ENCODE results near the gene RND3.

Gene RND3

DNA sequence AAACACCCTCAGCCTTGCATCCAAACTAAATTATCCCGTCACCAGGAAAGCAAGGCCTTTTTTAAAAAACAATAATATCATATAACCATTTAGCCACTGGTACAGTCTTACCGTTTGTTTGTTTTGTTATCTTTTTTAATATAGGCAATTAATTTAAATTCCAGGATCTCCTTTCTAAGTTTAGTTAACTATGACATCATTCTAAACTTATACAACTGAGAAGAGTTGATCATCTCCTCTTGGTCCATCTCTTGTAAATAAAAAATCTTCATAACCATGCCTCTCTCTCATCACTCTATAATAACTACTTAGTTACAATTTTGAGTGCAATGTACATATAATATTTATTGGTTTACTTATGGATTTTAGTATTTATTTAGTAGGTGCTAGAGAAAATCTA lies 46.2 kb downstream of the RND3 start:
- no peak for DNase-seq (ENCODE audit: low spot score)

DNA sequence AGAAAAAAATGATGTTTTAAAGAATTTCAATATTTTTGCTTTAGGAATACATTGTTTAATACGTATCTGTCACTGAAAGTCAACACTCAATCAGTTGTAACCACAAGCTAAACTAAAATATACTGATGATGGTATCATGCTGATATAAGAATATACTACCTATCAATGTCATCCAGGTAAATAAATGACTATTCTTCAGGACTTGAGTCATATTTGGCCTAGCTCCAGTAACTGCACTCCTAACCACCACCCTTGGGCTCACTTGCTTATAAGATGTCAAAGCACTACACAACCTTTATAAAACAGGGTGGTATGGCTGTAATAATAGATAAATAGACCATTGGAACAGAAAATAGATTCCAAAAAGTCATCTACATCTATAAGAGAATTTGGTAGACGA lies 48.8 kb downstream of the RND3 start:
- no peak for DNase-seq (ENCODE audit: low spot score)

DNA sequence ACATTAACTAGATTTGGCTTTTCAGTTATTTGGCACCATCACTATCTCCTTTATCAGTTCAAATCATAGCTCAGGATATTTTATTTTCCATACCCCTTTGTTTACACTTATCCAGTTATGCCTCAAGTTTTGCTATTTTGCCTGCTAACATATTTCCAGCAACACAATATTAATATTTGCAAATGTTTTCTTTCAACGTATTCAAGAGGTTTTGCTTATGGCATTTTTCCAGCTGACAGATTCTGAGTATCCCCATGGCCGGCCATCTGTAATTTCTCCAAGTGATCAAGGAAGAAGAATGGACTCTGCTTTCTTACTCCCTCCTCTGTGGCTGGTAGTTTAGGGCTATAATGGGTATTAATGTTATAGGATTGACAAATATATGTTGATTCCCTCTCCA lies 49.4 kb downstream of the RND3 start:
- DNase-seq (ENCODE audit: low spot score) = no peak

DNA sequence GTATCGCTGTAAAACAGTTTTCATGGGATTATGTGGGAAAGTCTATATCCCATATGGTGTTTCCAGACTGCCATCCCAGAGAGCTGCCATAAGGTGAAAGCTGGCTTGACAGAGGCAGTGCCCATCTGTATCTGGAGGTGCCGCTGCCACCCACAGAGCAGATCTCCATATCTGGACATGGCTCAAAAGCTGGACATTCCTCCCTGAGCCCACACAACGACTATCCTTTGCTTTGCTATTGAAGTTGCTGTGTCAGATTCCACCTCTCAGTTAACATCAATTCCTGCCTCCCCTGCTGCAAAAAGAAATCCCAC lies 55.2 kb downstream of the RND3 start:
- no peak for DNase-seq (ENCODE audit: low spot score)

DNA sequence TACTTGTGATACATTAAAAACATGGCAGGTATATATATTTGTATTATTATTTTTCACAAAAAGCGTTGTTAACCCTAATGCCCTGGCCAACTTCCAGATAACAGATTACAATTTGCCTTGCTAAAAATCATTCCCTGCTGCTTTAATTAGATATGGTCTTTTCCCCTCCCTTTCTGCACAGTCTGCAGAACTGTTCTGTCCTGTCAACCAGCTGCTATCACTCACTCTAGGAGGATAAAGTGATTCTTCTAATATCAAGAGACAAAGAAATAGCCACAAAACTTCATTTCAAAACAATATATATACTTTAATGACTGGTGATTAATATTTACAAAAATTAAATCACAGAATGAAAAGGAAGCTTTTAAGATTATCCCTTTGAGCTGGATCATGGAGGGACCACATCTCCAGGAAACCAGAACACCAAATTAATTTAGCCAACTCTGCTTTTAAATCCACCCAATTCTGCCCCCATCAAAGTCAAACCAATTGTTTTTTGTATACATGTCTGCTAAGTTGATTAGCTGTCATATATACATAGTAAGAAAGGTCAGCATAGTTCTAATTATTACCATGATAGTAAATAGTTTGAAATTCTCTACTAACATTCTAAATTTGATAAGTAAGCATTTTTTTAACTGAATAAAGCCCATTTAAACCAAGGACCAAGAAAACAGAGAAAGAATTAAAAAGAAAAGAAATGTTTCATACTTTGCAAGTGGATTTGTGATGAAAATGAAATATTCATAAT lies 55.7 kb downstream of the RND3 start:
- no peak for DNase-seq (ENCODE audit: low spot score)

DNA sequence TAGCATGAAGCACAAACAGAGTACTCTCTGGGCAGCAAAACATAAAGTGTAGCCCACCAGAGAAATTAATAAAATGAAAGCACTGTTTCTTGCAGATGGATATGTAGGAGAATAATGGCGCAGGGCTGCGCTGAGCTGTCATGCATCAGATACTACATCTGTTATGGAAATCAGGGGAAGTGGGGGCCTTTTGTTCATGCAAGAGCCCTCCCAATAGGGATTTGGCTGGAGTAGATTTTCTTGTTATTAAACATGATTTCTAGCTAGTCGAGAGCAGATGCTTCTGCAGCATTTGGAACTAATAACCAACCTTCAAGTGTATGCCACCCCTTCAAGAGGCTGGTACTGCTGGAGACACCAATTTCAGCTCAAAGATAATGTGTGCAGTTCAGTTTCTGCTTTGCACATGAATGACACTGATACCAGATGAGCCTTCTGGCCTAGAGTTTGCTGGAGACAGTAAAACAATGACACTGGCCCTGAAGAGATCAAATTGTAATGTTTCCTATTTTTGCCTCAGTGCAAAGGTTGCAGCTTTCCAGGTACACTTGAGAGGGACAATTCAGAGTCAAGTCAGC lies 58.0 kb downstream of the RND3 start:
- DNase-seq (ENCODE audit: low spot score) = no peak

DNA sequence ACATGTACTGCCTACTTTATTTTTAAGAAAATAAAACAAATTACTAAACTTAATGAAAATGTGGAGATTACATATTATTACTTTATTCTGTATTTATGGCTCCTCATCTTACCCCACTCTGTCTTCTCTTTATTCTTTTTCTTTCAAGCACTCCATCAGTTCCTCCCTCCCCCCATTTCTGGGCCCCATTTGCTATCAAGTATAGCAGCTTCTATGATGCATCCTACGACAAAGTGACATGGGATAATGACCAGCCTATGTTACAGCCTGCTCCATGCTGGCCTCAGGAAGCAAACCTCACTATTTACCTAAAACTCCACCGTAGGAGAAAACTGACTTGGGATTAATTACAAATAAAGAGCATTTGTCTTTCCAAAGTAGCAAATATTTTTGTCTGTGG lies 58.8 kb downstream of the RND3 start:
- DNase-seq (ENCODE audit: low spot score) = no peak

DNA sequence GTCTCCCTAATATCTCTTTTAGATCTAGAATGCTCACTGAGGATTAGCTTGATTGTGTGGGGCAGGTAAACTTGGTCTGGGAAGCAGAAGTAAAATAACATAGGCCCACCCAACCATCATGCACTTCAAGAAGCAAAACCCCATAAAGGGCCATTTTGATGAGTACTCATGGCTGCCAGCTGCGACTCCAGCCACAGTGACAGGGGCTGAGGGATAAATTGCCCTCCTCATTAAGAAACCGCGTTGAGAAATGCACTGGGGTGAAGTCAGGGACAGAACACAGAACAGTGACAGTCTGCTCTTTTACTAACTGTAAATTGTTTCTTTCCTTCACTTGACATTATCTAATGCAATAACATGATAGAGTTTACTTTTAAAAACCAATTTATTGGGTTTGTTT lies 60.2 kb downstream of the RND3 start:
- DNase-seq (ENCODE audit: low spot score) = no peak

DNA sequence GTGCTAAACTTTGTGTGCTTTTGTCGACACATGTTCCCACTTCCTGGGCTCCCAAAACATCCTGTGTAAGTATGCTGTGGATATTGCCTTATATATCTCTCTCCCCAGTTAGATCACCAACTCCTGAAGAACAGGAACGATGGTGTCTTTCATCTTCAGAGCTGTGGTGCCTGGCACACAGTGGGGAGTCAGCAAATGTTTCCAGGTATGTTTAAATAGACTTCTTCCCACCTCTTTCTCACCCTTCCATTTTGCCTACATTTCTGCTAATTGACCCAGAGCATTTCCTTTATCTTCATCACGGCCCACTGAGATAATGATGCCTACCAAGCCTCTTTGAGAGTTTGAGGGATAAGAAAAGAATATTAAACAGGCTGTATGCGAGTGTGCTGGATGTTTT lies 60.7 kb downstream of the RND3 start:
- DNase-seq (ENCODE audit: low spot score) = no peak

DNA sequence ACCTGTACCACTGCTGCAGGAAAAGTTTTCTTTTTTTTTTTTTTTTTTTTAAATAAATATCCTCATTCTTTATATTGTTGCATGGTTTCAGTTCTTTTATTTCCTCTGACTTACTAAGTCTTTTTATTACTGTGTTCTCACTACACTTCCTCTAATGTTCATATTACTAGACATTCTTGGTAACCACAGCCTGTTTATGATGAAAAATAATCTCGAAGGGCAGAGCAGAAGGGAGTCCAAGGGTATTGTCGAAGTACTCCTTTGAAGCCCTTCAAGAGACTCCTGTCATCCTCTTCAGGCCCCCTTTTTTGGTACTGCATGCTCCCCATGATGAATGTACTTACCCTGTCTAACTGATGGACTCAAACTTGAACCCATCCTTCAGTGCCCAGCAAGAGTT lies 61.2 kb downstream of the RND3 start:
- DNase-seq (ENCODE audit: low spot score) = no peak

DNA sequence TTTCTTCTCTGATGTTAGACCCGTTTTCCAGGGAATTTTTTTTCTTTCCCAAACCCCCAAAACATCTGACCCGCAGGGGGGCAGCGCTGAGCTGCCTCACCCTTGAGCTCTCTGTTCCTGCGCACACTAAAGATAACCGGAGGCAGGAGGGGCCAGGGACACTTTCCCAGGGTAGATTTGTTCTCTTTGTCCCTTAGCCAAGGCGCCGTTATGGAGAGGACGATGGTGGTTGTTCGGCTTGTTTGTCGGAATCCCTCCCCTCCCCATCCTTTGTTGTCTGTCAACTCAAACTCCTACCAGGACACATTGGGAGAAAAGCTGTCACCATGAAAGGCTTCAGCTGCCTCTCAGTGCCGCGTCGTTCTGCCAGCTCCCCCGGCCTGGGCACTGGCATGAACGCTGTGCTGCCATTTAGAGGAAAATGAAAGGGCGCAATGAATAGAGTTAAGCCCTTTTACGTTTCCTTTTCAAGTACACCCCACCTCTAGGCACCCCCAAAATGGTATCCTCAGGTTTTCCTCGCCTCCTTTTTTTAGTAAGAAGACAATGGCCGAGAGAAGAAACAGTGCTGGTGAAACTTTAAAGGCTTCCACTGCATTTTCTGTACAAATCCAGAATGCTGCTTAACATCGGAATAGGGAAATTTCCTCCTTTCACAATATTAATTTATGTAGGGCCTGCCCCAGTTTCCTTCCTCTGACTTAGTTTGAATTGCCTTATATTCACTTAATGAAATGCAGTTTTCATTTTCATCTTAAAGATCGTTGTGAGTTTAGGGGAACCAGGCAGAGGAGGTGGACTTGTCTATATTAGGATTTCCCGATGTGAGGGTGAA lies 62.1 kb downstream of the RND3 start:
- DNase-seq (ENCODE audit: low spot score) = no peak

DNA sequence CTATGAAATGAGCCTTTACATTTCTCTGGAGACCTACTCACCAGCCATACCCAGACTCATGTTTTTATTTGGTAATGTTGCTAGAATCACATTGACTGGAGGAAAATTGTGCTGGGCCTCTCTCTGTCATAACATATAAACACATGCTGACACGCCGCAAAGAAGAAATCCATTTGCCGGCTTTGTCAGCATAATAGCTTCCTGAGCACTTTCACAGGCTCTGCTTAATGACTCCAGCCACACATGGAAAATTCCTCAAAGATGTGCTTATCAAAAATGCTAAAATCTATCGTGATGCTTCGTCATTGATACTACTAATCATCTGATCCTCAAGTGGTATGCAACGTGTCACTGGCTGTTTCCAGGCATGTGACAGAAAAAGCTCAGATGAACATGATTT lies 63.1 kb downstream of the RND3 start:
- no peak for DNase-seq (ENCODE audit: low spot score)

DNA sequence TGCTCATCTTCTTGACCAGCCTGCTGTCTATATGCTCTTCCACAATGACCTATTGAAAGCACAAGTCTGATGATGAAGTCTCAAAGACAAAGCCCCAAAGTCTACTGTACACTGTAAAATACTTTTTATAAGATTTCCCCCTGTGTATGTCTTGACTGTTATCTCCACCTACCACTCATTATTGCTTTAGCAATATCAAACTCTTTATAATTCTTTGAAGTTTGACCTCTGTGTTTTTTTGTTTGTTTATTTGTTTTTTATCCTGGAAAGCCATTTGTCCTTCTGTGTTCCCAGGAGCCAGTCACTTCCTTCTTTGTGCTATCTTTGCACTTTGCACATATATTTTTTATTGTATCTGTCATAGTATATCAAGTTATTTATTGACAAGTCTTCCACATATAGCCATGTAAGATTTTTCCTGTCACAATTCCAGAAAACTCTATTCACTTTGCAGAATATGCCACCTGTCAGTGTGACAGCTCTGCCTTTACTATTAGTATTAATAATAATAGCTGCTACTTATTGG lies 66.3 kb downstream of the RND3 start:
- no peak for DNase-seq (ENCODE audit: low spot score)

DNA sequence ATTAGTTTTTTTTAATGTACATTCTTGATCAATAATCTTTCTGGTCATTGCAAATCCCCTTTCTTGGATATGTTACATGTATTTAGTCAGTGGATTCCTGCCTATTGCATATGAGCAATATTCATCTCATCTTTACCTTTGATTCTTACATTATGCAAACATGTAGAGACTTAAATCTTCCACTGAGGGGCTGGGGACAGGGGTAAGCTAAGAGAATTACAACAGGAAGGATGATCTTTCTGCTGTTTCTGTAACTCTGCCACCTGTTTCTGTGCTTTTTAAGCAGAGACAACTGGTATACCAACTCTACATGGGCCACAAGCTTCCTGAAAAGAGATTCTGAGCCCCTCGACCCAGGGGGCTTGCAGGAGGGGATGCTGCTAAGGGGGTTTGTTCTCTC lies 68.6 kb downstream of the RND3 start:
- DNase-seq (ENCODE audit: low spot score) = no peak
